Measurements from ENCODE around the gene C1QTNF7.

DNA sequence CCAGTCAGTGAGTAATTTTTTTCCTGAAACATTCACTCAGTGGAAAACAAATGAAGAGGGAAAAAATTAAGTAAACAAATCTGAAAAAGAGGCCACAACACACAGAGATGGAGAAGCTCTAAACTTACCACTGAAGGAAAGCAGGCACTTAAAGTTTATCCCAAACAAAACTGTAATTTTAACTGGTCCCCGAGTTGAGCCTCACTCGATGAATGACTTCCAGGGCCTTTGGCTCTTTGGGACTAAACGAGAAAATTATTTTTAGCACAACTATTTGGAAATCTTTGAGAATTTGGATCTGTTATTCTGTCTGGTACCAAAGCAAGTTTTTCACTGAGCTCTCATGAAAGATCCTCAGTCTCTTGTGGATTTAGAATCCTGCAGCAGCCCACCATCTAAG lies at the start of gene C1QTNF7:
- TF ChIP-seq, protein P1, sequence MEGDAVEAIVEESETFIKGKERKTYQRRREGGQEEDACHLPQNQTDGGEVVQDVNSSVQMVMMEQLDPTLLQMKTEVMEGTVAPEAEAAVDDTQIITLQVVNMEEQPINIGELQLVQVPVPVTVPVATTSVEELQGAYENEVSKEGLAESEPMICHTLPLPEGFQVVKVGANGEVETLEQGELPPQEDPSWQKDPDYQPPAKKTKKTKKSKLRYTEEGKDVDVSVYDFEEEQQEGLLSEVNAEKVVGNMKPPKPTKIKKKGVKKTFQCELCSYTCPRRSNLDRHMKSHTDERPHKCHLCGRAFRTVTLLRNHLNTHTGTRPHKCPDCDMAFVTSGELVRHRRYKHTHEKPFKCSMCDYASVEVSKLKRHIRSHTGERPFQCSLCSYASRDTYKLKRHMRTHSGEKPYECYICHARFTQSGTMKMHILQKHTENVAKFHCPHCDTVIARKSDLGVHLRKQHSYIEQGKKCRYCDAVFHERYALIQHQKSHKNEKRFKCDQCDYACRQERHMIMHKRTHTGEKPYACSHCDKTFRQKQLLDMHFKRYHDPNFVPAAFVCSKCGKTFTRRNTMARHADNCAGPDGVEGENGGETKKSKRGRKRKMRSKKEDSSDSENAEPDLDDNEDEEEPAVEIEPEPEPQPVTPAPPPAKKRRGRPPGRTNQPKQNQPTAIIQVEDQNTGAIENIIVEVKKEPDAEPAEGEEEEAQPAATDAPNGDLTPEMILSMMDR (IDR thresholded peaks at IDR 0.05): no peak
- TF ChIP-seq SIN3A (IDR thresholded peaks at IDR 0.05; ENCODE audit: borderline replicate concordance, low read depth, low read length): no peak
- no peak for TF ChIP-seq GATA2 (CRISPR knock-in tag; IDR thresholded peaks at IDR 0.05)
- no peak for TF ChIP-seq MAX (IDR thresholded peaks at IDR 0.05; ENCODE audit: low read depth)
- no peak for TF ChIP-seq POLR2AphosphoS5 (IDR thresholded peaks at IDR 0.05; ENCODE audit: low read depth, low read length)
- TF ChIP-seq EZH2phosphoT487 (IDR thresholded peaks at IDR 0.05; ENCODE audit: borderline replicate concordance, low read depth): no peak
- no peak for TF ChIP-seq YY1 (IDR thresholded peaks at IDR 0.05; ENCODE audit: low read depth)
- no peak for TF ChIP-seq USF1 (IDR thresholded peaks at IDR 0.05; ENCODE audit: borderline replicate concordance, low read depth)
- TF ChIP-seq CHD2 (IDR thresholded peaks at IDR 0.05; ENCODE audit: low read length, partially characterized antibody): no peak
- TF ChIP-seq FOXM1 (IDR thresholded peaks at IDR 0.05; ENCODE audit: low read depth): no peak
- TF ChIP-seq RAD21 (IDR thresholded peaks at IDR 0.05; ENCODE audit: low read length): no peak
- no peak for TF ChIP-seq FOSL2 (IDR thresholded peaks at IDR 0.05; ENCODE audit: borderline replicate concordance, low read depth)

Data from SK-N-SH (cell line).